Suprapubic skin (tissue), 4 donors: ENCODE measurements around the gene RPL41. TPM values are rescaled to one million over a fixed set of nuclear protein-coding genes. Genes with fewer than 3 reads are reported as not detected.

ENCODE experiments used
- DNase-seq, 2 donors: peaks; one replicate each; pipeline ENCODE4 v3.0.0-alpha.2; 2019; ENCODE audit warnings: low spot score in 2 of 2
- H3K27ac ChIP-seq: fragments of 200-600 bp; sonication (generic); one replicate; pipeline ENCODE4 v1.5.1; 2019
- H3K27me3 ChIP-seq: fragments of 200-600 bp; sonication (generic); one replicate; pipeline ENCODE4 v1.5.1; 2019
- H3K36me3 ChIP-seq: fragments of 200-600 bp; sonication (generic); one replicate; pipeline ENCODE4 v1.5.1; 2019
- H3K4me1 ChIP-seq: fragments of 200-600 bp; sonication (generic); one replicate; pipeline ENCODE4 v1.5.1; 2019
- H3K4me3 ChIP-seq: fragments of 200-600 bp; sonication (generic); one replicate; pipeline ENCODE4 v1.5.1; 2019; ENCODE audit warnings: mild to moderate bottlenecking
- H3K9me3 ChIP-seq: fragments of 200-600 bp; sonication (generic); one replicate; pipeline ENCODE4 v1.5.1; 2019
- EP300 ChIP-seq: sonication (generic); formaldehyde crosslinking; IDR thresholded peaks from one replicate; pipeline ENCODE4 v1.6.1; 2017; ENCODE audit warnings: antibody characterized with exemption
- POLR2A ChIP-seq, 2 donors: fragments of 450-650 bp; IDR thresholded peaks; one replicate each; pipeline ENCODE4 v1.6.1; 2017; ENCODE audit warnings: antibody characterized with exemption in 2 of 2, mild to moderate bottlenecking in 2 of 2, moderate library complexity in 2 of 2
- POLR2AphosphoS5 ChIP-seq, 3 donors: sonication (generic); formaldehyde crosslinking; IDR thresholded peaks; one replicate each; pipeline ENCODE4 v1.6.1; 2017; ENCODE audit warnings: antibody characterized with exemption in 3 of 3
- WGBS: methylation state at CpG from one replicate; pipeline ENCODE4 v1.1.5; 2018; 5-methylcytosine and 5-hydroxymethylcytosine counted together
- total RNA-seq, 4 donors: library from RNA; depleted of rRNA; stranded (reverse); fragments of >200 nt; gene quantifications; one replicate each; pipeline ENCODE4 v1.1.0, GENCODE V29; 2016
- TF ChIP-seq, protein P1 (sequence below), 2 donors: fragments of 200-600 bp in 1 of 2; fragments of 450-650 bp in 1 of 2; sonication (generic) in 1 of 2; IDR thresholded peaks; one replicate each; pipeline ENCODE4 v1.5.1; 2016 to 2019; ENCODE audit warnings: antibody characterized with exemption in 2 of 2, mild to moderate bottlenecking in 1 of 2, moderate library complexity in 1 of 2

RPL41 gene
- total RNA-seq, 4 donors from 2014 or later = 2,523 to 6,346 (median 5,689) TPM

DNA sequence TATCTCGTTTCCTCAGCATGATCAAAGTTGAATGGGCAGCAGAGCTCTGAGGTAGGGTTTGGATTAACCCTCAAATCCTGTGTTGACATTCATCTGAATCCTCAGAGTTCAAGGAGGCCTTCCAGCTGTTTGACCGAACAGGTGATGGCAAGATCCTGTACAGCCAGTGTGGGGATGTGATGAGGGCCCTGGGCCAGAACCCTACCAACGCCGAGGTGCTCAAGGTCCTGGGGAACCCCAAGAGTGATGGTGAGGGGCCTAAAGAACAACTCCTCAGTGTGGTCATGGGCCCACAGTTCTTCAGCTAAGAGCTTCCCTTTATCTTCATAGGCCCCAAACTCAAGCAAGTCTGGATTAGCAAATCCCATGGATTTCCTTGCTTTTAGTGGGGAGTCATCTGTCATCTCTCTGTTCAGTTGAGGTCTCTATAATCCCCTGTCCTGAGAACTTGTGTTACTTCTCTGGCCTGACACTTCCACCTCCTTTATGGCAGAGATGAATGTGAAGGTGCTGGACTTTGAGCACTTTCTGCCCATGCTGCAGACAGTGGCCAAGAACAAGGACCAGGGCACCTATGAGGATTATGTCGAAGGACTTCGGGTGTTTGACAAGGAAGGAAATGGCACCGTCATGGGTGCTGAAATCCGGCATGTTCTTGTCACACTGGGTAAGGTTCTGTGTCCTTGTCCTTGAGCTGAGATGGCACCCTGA is 43.2 kb downstream of the RPL41 start:
- Histone ChIP-seq H3K4me3 (peak overlapping the region; percentile 91), H3K27ac (peak overlapping the region; percentile 98), H3K4me1 (peaks cover 49% of the 10 kb centered on the region), H3K36me3 (peaks cover 49% of the 10 kb centered on the region), H3K9me3 (no peaks in the 10 kb centered on the region), H3K27me3 (no peaks in the 10 kb centered on the region)
- WGBS = 10% methylated on average over 8 of the region's 8 CpGs
- no peak for DNase-seq
- TF ChIP-seq POLR2AphosphoS5 (IDR thresholded peaks at IDR 0.05) = no peak

DNA sequence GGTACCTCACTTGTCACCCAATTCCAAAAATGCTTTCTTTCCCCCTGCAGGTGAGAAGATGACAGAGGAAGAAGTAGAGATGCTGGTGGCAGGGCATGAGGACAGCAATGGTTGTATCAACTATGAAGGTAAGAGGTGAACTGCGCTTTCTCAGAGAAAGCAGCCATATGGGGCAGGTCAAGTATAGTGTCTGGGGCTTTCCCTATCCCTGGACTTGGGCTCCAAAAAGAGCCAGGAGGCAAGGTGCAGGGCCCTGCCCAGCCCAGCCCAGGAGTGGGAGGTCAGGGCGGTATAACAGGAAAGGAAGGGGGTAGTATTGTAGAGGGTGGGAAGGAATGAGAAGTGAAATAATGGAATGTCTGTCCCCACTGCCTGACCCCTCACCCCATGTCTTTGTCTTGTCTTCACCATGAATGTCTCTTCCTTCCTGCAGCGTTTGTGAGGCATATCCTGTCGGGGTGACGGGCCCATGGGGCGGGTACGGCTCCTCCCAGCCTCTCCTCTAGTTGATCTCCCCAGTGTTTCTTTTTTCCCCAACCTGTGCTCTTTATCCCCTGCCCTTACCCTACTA is 43.8 kb downstream of the RPL41 start:
- WGBS = 34% methylated on average over 7 of the region's 7 CpGs

DNA sequence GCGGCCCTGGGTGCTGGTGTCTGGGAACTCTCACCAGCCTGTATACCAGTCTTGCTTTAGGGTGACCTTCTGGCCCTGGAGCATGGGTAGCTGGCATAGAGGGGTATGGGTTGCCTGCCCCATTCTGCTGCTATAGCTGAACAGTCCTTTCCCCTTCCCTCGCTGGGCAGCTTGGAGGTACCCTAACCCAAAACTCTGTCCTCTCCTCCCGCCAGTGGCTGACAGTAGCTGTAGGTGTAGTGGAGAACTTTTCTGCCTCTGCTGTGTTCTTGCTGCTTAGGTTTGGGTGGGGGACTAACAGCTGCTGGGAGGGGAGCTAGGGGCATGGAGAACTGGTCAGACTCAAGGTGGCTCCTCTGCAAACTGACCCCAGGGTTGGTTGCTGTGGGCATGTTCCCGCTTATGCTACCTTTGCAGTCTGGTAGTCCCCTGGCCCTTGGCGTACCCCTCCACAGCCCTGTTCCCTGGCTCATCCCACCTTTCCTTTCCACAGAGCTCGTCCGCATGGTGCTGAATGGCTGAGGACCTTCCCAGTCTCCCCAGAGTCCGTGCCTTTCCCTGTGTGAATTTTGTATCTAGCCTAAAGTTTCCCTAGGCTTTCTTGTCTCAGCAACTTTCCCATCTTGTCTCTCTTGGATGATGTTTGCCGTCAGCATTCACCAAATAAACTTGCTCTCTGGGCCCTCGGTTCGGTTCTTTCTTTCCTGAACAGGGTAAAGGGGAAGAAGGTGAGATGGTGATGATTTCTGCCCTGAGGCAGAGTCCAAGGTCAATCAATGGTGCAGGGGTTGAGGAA is 44.7 kb downstream of the RPL41 start:
- peak overlapping the region; percentile 98 for H3K27ac ChIP-seq
- H3K4me1 ChIP-seq = peaks cover 49% of the 10 kb centered on the region
- no peaks in the 10 kb centered on the region for H3K9me3 ChIP-seq
- peak overlapping the region; percentile 91 for H3K4me3 ChIP-seq
- 80% methylated on average over 11 of the region's 11 CpGs for WGBS
- no peaks in the 10 kb centered on the region for H3K27me3 ChIP-seq
- H3K36me3 ChIP-seq = peaks cover 62% of the 10 kb centered on the region
- DNase-seq = no peak
- TF ChIP-seq, protein P1, sequence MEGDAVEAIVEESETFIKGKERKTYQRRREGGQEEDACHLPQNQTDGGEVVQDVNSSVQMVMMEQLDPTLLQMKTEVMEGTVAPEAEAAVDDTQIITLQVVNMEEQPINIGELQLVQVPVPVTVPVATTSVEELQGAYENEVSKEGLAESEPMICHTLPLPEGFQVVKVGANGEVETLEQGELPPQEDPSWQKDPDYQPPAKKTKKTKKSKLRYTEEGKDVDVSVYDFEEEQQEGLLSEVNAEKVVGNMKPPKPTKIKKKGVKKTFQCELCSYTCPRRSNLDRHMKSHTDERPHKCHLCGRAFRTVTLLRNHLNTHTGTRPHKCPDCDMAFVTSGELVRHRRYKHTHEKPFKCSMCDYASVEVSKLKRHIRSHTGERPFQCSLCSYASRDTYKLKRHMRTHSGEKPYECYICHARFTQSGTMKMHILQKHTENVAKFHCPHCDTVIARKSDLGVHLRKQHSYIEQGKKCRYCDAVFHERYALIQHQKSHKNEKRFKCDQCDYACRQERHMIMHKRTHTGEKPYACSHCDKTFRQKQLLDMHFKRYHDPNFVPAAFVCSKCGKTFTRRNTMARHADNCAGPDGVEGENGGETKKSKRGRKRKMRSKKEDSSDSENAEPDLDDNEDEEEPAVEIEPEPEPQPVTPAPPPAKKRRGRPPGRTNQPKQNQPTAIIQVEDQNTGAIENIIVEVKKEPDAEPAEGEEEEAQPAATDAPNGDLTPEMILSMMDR (IDR thresholded peaks at IDR 0.05) = no peak
- no peak for TF ChIP-seq POLR2A (IDR thresholded peaks at IDR 0.05)
- no peak for TF ChIP-seq EP300
- no peak for TF ChIP-seq POLR2AphosphoS5 (IDR thresholded peaks at IDR 0.05)

More for the DNA sequence above, 43.8 kb downstream of the RPL41 start:
- H3K4me3 ChIP-seq = peak overlapping the region; percentile 91
- TF ChIP-seq, protein P1 (IDR thresholded peaks at IDR 0.05) = no peak
- TF ChIP-seq POLR2A (IDR thresholded peaks at IDR 0.05) = no peak
- no peaks in the 10 kb centered on the region for H3K27me3 ChIP-seq
- H3K36me3 ChIP-seq = peaks cover 56% of the 10 kb centered on the region
- DNase-seq = no peak
- peaks cover 49% of the 10 kb centered on the region for H3K4me1 ChIP-seq
- no peaks in the 10 kb centered on the region for H3K9me3 ChIP-seq
- H3K27ac ChIP-seq = peak overlapping the region; percentile 98

DNA sequence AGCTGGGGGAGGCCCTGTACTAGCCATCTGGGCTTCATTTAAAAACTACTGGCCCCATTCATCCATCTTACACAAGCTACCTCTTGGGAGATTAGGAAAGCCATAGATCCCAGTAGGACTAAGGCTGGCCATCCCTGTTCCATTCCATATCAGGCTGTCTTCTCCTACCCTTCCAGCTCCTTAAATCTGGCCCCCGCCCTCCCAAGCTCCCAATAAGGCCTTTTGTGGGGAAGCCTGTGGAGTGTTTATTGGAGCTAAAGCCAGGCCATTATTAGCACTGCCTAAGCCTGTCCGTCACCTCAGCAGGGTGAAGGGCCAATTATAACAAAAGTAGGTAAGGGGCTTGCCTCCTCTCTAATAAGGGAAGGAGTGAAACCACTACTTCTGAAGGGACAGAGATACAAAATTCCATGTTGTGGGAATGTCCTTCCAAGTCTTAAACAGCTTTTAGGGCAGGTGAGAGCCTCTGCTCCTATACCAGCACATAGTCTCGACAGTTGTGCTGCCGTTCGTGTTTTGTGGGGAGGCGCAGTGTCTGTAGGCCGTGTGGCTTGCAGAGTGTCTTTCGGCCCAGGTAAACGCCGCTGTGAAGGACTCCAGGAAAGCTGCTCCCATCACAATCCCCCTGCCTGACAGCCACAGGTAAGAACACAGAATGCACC is 45.4 kb downstream of the RPL41 start:
- TF ChIP-seq POLR2A (IDR thresholded peaks at IDR 0.05) (no peak), EP300 (no peak), POLR2AphosphoS5 (IDR thresholded peaks at IDR 0.05) (no peak)
- TF ChIP-seq, protein P1 (IDR thresholded peaks at IDR 0.05) = no peak
- peaks cover 46% of the 10 kb centered on the region for H3K4me1 ChIP-seq
- H3K27me3 ChIP-seq = no peaks in the 10 kb centered on the region
- H3K4me3 ChIP-seq = no peak overlapping the region
- no peak overlapping the region for H3K27ac ChIP-seq
- WGBS = 71% methylated on average over 10 of the region's 10 CpGs
- H3K36me3 ChIP-seq = peaks cover 69% of the 10 kb centered on the region
- no peaks in the 10 kb centered on the region for H3K9me3 ChIP-seq
- DNase-seq = no peak

DNA sequence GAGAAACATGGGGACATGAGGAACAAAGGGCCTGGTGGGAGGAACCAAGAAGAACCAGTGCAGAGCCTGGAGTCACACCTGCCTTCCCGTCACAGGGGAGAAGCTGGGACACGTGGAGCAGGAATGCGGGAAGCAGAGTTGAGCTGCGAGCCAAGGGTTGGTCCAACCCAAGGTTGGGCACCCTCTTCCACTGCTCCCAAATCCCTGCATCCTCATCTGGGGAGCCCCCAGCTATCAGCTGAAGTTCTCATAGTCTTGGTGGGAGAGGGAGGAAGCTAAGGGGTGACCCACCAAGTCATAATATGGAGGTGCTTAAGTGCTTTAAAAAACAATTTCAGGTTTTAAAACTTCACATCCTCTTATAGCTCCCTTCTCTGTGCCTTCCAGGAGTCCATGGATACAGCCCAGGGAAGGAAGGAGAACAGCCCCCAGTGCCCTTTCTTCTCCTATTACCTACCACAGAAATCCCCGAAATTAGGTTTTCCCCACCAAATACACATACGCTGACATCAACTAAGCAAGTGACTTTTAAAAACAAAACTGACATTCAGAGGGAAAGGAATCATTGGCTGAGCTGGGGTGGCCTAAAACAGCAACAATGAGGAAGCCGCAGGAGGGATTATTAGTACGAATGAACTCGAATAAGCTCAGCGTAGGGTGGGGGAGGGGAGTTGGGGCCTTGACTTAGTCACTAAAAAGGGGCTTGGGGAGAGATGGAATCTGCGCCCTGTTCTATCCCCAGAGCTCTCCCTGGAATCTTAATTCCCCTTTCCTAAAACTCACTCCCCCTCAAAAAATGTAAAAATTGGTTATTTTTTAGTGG is 46.2 kb downstream of the RPL41 start:
- DNase-seq = no peak
- no peaks in the 10 kb centered on the region for H3K9me3 ChIP-seq
- no peaks in the 10 kb centered on the region for H3K27me3 ChIP-seq
- WGBS = 56% methylated on average over 11 of the region's 11 CpGs
- TF ChIP-seq POLR2A (IDR thresholded peaks at IDR 0.05) = no peak
- TF ChIP-seq, protein P1 (IDR thresholded peaks at IDR 0.05) = no peak
- no peak for TF ChIP-seq EP300
- TF ChIP-seq POLR2AphosphoS5 (IDR thresholded peaks at IDR 0.05) = no peak
- no peak overlapping the region for H3K4me3 ChIP-seq
- peaks cover 38% of the 10 kb centered on the region for H3K4me1 ChIP-seq
- H3K36me3 ChIP-seq = peaks cover 78% of the 10 kb centered on the region
- H3K27ac ChIP-seq = no peak overlapping the region
